ENCODE data around the gene CACNA1I.

Gene CACNA1I

DNA sequence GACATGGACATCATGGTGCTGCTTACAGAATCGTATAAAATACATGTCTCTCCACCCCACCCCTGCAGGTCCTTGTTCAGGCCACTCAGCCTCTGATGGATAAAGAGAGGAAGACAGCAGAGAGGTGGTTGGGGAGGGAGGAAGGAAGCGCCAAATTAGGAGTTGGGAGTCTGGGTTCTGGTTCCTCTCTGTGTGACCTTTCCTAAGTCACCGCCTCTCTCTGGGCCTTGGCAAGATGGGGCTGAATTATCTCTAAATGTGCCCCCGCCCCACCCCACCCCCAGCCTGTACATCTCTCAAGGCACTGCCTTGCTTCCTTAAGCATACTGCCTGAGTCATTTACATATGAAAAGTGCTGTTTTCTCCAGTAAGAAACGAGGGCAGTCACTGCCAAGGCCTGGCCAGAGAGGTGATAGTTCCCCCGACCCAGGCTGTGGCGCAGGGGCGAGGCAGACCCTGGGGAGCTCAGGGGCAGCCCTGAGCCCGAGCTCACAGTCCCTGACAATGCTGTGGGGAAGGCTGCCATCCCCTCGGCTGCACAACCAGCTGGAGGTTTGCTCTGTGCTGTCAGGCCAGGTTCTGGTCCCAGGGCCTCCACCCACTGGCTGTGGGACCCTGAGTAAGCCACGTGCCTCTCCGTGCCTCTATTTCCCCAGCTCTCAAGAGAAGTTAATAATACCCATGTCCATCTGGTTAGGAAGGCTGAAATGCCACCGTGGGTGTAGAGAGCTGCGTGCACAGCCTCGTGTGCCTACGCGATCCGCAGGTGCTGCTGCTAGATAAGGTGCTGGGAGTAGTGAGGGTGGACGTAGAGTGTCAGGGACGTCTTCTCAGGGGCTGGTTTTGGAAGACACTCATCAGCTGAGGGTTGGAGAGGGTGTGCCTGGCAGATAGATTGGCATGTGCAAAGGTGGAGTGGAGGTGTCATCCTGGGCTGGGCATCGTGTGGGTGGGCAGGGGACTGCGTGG lies 55.3 kb downstream of the CACNA1I start:
- no peak for DNase-seq (ENCODE audit: low spot score)

DNA sequence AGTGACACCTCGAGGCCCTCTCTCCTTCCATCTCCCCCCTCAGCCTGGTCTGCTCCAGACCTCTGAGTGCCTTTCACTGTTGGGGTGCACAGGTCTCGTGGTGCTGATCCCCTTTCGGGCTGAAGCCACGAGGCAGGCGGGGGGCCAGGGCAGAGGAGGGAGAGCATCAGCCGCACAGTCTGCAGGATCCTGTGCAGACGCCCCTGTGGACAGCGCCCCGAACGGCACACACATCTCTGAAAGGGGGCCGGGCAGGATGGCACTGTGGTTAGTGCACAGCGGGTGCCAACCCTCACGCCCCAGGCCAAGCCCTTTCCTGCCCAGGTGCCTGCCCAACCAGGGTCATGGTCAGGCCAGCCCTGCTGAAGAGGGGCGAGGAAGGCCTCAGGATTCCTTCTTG lies 56.7 kb downstream of the CACNA1I start:
- no peak for DNase-seq (ENCODE audit: low spot score)

DNA sequence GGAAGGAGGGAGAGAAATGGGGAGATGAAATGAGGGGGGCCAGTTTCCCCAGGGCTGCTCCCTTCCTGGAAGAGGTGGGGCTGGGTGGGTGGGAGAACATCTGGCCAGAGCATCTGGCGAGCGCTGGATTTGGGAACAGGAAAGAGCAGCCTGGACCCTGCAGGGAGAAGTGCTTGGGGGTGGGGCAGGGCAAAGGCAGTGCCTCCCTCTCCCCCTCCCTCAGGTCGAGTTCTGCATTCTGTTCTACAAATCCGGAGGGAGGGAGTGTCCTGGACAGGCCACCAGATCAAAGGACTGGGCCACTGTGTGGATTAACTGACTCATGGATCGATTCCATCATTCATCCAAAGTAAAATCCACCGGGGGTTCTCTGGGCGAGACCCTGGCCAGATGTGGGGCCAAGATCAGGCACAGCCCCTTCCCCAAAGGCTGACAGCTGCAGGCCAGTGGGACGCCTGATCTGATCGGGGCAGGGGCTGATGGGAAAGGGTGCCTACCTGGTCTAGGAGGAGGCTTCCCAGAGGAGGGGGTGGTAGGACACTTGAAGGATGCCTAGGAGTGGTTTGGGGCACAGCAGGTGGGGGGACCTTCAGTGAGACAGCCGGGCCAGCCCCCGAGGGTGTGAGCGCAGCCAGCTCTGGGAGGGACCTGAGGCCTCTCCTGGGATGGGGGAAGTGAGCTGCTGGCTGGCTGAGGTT lies 57.5 kb downstream of the CACNA1I start:
- no peak for DNase-seq (ENCODE audit: low spot score)

DNA sequence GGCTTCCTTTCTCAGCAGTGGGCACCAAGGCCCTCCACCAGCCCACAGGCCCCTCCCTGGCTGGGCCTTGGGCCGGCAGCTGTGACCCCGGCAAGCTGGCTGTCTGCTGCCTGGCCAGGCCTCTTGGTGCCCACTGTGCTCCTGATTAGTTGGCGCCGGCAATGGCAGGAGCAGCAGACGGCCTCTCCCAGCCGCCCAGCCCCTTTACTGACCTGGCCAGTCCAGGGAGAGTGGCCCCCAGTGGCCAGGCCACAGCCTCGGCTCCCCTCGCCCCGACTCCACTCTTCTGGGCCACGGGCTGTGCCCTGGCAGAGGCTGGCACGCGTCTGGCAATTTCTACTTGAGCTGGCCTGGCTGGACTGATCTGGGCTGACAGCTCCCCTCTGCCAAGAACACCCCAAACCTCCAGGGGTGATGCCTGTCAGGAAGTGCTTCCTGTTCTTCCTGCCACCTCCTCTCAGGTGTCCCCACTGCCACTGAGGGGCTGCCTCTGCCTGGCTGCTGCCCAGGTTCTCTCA lies 58.1 kb downstream of the CACNA1I start:
- no peak for DNase-seq (ENCODE audit: low spot score)

DNA sequence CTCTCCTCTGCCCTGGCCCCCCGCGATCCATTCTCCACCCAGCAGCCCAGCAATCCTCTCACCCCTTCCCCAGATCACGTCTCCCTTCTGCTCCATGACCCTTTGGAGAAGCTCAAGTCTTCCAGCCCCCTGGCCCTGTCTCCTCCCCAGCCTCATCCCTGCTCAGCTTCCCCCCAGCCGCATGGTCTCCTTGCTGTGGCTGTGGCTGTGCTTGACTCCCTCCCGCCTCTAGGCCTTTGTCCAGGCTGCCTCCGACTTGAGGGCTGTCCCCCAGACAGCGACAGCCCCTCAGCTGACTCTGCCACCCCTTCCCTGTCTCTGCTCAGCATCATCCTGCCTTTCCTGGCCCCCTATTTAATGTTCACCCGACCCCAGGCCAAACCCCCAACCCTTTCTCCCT lies 59.3 kb downstream of the CACNA1I start:
- DNase-seq (ENCODE audit: low spot score) = no peak

DNA sequence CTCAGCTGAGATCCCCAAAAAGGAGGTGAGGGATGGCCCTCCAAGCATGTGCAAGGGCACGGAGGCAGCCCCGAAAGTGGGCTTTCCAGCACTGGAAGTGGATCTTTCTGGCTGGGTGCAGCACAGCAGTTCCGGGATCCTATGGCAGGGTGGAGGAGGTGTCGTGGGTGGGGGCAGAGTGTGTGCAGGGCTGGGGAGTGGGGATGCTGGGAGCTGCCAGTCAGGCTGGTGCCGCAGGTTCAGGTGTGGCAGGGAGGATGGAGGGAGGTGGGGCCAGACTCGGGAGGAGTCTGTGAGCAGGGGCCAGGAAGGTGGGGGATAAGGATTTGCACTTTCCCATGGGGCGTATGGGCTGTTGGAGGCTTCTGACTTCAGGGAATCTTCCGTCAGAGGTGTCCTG lies 60.2 kb downstream of the CACNA1I start:
- DNase-seq (ENCODE audit: low spot score) = no peak

DNA sequence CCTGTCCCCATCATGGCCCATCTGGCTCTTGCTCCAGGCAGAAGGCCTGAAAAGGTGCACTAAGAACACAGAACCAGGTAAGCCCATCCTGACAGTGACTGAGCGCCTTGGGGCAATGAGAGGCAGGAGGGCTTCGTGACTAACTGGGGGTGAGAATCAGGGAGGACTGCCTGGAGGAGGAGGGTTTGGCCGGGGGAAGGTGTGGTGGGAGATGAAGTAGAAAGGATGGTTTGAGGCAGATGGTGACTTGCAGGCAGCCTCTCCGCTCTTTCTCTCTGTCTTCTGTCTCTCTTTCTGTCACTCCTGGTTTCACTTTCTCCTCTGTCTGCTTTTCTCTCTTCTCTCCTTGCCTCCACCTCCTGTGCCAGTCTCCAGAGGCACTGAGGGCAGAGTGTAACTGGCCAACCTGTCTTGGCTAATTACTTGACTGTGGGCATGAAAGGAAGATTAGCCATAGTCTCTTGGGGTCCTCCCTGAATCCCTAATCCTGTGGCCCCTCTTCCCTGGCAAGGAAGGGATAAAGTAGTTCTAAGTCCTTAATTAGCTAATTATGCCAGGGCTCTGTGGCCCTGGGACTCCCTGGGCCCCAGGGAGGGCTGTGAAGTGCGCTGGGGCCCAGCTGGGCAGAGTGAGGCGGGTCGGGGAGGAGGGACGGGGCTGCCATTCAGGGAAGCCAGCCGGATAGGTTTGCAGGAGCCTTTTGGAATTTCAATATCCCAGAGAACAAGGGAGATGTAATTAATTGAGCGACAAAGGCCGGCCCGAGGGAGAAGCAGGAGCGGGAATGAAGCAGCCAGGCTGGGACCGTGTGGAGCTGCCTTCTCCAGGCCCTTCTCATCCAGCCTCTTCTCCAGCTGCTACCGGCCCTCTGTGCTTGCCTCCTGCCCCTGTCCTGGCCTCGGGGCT lies 61.1 kb downstream of the CACNA1I start:
- DNase-seq (ENCODE audit: low spot score) = no peak

DNA sequence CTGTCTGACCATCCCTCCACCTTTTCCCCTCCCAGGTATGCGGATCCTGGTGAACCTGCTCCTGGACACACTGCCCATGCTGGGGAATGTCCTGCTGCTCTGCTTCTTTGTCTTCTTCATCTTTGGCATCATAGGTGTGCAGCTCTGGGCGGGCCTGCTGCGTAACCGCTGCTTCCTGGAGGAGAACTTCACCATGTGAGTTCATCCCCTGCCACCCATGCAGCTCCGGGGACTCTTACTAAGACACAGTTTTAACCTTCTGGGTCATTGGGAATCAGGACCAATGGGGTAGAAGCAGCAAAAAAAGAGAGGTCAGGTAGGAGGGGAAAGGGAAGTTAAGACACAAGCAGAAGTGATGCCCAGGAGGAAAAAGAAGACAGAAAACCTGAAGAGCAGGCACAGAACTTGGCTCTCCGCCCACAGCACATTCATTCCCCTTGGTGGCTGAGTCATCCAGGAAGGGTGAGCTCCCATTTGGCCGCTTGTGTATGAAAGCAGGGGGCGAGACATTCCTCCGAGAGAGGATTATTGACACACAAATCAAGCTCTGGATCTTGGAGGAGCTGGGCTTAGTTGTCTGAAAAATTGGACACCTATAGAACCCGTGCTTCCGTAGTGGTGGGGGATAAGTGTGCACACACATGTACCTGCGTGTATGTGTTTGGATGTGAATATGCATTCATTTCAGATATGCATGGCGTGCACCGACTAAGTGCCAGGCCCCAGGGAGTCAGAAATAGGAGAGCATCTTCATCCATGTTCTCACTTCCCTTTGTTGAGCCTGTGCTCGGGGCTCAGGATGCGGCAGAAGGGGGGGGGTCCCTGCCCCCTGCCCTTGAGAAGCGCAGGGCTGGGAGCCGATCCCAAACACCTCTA lies 64.2 kb downstream of the CACNA1I start:
- peak; percentile 85 for DNase-seq (ENCODE audit: low spot score)

DNA sequence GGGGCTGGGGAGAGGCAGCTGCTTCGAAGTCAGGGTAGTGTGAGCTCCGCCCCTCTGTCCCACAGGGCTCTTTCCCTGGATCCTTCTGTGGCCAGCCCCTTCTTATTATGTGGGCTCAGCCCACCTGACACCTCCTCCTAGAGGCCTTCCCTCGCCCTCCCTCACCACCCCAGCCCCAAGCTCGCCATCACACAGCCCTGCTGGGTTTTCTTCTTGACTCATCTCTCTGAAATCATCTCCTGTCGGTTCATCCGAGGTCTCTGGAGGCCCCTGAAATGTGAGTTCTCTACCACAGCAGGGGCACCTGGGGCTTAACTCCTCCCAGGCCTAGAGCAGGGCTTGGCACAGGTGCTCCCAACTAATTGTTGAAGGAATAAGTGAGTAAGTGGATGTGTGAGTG lies 65.2 kb downstream of the CACNA1I start:
- no peak for DNase-seq (ENCODE audit: low spot score)

DNA sequence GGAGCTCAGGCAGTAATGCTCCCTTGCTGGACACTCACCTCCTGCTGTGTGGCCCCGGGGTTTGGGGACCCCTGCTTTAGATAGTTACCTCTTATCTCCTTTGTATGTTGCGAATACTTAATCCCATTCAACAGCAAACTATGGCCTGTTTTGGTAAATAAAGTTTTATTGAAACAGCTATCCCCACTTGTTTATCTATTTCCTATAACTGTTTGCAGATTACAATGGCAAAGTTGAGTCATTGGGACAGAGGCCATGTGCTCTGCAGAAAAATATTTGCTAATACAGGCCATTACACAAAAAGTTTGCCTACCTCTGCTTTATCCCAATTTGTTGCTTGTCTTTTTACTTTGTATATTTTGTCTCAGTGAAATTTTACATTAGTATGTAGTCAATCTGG lies 68.4 kb downstream of the CACNA1I start:
- no peak for DNase-seq (ENCODE audit: low spot score)

DNA sequence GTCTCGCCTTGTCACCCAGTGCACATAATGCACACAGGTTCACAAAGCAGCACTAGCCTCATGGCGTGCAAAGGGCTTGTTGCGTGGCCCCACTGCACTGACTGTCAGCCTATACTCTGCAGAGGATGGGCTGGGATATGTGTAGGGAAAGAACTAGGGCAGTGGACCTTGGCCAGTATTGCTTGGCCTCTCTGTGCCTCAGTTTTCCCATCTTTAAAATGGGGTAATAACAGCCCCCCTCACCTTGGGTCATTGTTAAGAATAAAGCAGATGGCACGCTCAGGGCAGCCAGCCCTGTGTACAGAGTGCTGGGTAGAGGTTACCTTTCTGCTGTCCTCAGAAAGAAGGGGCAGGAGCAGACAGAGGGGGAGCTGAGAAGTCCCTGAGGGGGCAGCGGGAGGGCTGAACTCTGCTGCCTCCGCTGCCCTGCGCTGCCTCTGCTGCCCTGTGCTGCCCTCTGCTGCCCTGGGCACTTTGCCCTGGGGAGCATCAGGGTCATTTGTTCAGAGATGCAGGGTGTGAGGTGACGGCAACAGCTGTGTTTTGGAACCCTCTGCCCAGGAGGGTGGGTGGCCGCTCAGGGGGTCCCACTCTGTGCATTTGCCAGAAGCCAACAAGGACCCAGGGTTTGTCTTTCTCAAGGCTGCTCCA lies 71.2 kb downstream of the CACNA1I start:
- DNase-seq (ENCODE audit: low spot score) = no peak

DNA sequence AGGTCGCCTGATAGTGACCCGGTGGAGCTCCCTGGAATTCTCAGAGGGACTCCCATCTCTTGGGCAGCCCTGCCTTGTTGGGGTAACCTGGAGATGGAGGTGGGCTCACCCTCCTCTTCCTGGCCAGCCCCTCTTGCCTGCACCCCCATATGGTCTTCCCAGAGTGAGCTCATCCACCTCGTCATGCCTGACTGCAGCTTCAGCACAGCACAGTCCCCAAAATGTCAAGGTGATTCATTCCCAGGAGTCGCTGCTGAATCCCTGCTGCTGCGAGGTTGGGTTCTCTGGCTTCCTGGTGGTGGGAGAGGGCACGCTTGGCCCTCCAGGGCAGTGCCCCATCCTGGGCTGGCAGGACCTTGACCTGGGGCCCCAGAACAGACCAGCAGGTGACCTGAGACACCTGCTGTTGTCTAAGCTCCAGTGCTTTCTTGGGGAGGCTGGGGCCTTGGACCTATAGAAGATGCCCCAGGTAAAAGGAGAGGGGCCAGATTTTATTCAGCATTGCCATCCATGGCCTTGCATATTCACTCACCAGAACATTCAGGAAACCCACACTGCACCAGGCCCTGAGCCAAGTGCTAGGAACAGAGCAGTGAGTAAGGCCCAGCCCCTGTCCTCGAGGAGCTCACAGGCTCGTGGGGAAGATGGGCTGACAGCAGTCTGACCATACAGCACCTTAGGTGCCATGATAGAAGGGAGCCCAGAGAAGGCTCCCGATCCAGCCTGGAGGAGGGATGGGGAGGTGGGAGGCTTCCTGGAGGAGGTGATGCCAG lies 72.9 kb downstream of the CACNA1I start:
- no peak for DNase-seq (ENCODE audit: low spot score)

DNA sequence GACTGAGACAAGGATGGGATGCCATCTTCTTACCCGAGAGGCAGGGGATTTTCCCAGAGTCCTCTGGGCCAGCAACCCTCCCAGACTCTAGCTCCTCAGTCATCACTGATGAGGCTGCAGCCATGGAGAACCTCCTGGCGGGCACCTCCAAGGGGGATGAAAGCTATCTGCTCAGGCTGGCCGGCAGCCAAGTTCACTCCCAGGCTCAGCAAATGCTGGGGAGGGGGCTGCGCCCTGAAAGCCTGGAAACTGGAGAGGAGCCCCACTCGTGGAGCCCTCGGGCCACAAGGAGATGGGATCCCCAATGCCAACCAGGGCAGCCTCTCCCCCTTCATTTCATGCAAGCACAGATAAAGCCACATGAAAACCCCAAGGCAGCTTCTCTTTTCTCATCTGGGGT lies 75.0 kb downstream of the CACNA1I start:
- DNase-seq (ENCODE audit: low spot score) = no peak

DNA sequence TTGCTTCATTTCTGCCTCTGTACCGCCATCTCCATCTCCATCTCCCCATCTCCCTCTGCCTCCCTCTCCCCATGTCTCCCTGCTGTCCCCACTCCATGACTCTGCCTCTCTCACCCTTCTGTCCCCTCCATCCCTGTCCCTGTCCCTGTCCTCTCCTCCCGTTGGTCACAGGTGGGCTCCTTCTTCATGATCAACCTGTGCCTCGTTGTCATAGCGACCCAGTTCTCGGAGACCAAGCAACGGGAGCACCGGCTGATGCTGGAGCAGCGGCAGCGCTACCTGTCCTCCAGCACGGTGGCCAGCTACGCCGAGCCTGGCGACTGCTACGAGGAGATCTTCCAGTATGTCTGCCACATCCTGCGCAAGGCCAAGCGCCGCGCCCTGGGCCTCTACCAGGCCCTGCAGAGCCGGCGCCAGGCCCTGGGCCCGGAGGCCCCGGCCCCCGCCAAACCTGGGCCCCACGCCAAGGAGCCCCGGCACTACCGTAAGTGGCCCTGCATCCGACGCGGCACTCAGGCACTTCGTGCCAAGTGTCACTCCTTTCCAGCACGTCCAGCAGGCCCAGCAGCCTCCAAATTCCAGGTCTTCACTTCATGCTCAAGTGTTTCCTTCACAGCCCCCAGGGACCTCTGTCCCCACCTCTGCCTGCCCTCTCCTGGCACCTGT lies 76.0 kb downstream of the CACNA1I start:
- no peak for DNase-seq (ENCODE audit: low spot score)

DNA sequence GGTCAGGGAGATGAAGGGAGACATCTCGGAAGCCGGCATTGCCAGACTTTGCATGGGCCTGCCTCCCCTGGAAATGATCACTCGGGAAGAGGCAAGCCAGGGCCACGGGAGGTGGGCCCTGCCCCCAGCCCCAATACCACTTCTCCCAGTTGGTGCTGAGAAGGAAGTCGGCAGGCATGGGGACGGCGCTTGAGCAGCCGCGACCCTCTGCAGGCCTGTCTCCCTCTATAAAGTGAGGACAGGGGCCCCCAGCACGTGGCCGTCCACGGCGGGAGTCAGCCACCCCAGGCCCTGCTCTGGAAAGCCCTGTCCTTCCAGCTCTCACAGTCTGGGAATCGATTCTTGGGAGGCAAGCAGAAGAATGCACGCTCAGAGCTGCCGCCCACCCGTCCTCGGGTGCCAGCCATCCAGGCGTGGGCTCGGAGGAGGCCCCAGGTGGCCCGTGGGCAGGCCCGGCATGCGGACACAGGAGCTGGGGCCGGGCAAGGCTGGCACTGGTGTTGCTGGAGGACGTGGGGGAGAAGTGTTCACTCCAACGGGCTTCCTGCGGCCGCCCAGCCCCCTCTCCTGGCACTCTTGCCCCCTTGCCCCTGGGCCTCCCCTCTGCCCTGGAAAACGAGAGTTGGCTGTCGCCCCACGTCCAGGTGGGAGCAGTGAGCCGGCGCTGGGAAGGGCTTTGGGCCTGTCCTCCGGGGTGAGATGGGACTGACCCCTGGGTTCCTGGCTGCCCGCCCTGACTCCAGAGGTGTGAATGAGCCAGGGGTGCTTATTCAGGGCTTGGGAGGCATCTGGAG lies 77.5 kb downstream of the CACNA1I start:
- DNase-seq (ENCODE audit: low spot score) = no peak

DNA sequence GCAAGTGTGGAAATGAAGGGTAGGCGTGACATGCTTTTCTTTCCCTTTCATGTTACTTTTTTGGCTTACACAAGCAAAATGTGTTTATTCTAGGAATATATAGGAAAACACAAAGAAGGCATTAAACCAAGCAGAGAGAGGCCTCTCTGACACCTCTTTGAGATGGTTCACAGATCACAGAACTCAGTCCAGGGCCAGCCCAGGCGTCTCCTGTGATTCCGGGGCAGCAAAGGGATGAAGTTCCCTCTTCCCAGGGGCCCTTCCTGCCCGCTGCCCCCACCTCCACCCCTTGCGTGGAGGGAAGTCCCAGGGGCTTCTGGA lies 78.0 kb downstream of the CACNA1I start:
- no peak for DNase-seq (ENCODE audit: low spot score)

DNA sequence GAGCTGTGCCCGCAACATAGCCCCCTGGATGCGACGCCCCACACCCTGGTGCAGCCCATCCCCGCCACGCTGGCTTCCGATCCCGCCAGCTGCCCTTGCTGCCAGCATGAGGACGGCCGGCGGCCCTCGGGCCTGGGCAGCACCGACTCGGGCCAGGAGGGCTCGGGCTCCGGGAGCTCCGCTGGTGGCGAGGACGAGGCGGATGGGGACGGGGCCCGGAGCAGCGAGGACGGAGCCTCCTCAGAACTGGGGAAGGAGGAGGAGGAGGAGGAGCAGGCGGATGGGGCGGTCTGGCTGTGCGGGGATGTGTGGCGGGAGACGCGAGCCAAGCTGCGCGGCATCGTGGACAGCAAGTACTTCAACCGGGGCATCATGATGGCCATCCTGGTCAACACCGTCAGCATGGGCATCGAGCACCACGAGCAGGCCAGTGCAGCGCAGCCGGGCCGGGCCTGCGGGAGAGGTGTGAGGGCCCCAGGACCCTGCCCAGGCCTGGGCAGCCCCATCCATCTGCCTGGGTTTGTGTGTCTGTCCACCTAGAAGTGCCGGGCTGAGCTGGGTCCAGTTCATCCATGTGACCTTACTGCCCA lies 79.0 kb downstream of the CACNA1I start:
- no peak for DNase-seq (ENCODE audit: low spot score)
